Activated CD8-positive, alpha-beta memory T cell treated with anti-CD3 and anti-CD28 coated beads, Interleukin-2, amount 50 U/mL, for 1 hour (primary cell): ENCODE measurements around the gene CAMK2D.

Source experiments
- DNase-seq: peaks from one replicate; pipeline ENCODE4 v3.0.0-alpha.2; 2020; ENCODE audit errors: extremely low read depth

The CAMK2D gene

DNA sequence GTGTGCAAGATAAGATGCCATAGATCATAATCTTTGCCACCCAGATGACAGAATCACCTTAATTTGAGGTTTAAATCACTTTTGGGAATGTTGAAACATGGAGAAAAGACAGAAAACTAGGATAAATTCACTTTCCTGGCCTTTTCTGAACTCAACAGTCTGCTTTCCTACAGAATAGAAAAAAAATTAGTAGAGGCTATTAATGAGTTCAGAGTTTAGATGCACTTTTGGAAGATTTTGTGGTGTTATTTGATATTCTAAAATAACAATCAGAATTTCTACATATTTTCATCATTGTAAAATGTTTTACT, 195.9 kb downstream of the CAMK2D start:
- DNase-seq, result no peak

DNA sequence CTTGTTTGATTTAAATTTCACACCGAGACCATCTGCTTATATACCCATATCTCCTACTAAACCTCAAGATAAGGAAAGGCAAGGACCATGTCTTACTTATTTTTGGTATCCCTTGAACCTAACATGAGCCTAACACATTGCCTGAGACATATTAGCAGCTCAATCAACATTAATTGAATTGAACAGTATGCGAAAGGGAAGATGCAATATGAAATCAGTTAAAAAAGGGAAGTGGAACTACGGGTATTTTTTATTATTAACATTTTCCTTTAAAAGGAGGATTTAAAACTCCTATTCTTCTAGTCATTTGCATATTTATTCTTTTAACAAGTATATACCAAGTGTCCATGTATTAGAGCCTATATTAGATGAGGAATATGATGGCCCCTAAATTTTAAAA, 197.0 kb downstream of the CAMK2D start:
- no peak for DNase-seq

DNA sequence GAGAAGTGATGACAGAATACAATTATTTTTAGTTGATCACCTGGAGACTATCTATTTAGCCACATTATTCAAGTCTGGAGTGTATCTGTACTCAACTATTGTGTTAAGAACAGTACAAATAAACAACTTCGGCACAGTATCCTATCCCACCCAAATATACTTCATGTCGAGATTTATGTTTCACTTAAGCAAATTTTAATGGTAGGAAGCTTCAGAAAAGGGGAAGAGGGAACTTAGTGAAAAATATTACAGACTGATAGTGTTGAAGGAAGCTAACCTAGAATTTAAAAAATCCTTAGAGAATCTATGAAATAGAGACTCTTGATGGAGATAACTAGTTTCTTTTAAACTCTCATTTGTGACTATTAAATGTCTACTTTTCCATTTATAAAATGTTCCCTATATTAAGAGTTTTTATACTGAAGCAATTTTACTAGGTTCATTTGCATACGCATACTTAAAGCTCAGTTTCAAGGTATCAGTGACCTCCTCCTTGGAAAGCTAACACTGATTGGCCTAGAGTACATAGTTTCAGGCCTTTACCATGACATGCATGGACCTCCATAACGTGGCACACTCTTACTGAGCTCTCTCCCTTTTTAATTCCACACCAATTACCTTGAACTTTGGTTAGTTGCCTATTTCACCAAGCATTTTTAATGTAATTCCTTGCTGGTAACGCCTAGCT, 197.7 kb downstream of the CAMK2D start:
- DNase-seq, result no peak

DNA sequence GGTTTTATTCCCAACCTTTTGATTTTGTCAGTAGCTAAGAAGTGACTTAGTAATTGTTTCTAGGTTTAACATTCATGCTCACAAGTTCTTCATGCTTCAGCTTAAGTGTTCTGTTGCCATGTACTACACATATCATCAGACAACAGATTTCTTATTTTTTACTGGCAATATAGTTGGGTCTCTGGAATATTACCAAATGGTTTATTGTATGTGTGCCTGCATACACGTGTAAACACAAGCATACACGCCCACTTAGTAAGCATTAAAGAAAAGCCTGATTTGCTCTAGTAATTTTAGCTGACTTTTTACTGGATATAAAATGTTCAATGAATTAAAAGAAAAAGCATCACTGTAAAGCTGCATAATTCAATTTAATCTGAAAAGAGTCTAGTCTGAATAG, 199.8 kb downstream of the CAMK2D start:
- no peak for DNase-seq

DNA sequence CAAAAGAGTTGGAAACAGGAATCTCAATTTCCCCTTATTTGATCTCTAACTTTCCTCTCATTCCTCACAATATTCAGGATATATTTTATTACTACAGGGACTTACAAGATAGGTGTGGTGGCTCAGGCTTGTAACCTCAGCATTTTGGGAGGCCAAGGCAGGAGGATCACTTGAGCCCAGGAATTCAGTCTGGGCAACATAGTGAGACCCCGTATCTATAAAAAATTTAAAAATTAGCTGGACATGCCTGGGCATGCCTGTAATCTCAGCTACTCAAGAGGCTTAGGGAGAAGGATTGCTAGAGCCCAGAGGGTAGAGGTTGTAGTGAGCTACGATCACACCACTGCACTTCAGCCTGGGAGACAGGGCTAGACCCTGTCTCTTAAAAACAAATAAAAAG, 200.4 kb downstream of the CAMK2D start:
- DNase-seq, result no peak

DNA sequence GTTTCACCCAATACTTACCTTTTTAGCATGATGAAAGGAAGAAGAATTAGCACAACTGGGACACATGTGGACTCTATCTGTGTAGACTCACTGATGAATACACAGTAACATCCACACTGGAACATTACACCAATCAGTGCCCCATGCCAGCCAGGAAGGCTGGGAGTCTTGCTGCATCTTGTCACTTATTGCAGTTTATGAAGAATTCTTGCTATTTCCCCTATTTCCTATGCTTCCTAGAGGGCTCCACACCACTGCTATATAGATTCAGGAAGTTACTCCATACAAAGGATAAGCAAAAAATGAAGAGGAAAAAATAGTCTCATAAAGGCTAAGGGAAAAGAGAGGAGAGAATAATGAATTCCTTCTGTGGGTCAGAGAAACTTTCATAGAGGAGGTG, 201.0 kb downstream of the CAMK2D start:
- no peak for DNase-seq

DNA sequence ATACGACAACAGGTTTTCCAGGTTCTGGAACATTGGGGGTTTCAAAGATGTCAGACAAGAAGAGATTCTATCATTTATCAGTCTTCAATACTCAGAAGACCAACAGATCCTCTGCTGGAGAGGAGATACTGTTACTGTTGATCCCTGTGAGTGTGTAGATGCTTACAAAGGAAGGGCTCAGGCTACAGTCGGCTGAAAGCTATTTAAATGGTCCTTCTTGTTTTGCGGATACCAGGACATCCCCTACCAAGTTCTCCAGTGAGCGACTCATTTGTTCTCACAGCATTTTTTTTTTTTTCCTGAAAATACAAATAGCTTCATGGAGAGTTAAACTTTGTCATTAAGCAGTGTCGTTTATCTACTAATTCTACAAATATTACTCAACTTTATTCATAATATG, 201.6 kb downstream of the CAMK2D start:
- DNase-seq, result no peak

DNA sequence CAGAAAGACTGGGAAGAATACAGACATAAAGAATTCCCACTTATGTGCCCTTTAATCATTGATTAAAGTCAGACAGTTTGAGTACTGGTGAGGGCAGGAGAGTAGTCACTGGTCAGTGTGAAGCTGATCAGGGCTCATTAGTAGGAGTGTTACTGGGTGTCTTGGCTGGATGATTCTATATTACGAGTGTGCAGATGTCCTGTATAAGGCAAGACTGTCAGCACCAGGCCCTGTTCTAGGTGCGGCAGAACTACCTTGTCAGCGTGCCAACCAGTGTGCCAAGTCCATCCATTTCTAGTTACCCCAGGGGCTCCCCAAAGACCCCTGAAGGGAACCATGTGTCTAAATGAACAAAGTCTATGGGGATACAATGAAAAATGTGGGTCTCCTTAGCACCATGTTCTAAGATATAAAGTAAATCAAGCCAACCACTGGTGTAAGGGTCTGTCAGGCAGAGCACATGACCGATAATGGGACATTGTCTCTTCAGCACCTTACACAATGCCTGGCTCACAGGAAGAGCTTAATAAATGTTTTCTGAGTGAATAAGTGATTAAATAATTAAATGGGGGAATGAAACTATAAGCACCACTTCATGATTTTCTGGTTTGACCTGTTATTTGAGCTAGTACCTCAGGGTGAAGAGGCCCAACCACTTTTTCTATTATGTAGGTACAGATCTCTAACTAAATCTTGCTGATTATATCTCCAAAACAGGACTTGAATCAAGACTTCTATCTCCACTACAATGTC, 205.0 kb downstream of the CAMK2D start:
- no peak for DNase-seq

DNA sequence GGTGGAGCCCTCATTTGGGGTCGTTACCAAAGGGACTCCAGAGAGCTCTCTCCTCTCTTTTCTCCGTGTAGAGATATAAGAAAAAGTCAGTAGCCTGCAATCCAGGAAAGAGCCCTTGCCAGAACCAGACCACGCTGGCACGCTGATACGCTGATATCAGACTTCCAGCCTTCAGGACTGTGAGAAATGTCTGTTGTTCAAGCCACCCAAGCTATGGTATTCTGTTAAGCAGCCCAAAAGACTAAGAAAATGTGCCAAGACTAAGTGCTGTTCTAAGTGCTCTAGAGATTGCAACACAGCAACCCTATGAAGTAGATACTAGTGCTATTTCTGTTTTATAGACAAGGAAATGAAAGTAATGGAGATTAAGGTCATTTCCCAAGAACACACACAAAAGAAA, 205.7 kb downstream of the CAMK2D start:
- DNase-seq, result no peak

DNA sequence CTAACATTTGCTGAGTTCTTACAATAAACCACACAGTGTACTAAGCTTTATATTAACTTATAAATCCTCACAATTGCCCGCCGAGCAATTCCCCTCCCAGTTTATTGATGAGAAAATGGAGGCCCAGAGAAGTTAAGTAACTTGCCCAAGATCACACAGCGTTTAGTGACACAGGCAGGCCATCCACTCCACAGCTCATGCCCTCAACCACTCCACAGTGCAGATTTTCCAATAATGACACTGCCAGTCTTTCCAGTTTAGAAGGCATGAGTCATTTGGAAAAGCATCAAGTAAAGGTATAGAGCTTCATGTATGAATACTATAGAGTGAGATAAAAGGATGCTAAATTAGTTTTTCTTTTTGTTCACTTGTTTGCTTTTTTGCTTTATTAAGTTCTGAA, 208.5 kb downstream of the CAMK2D start:
- no peak for DNase-seq

DNA sequence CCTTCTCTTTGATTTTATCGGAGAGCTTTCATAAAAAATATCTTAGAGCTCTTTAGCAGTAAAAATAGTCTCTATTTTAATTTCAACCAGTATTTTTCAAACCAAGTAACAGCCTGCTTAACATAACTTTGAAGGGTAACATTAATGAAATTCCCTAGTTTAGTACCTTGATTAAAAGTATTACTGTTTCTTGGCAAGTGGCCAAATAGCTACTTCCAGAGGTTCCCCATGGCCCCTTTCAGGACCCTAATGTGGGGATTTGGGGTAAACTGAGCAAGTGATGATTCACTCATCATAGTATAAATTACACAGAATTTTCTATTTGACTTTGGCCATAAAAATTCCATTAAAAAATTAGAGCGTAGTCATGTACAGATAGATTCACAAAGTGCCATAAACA, 211.0 kb downstream of the CAMK2D start:
- no peak for DNase-seq

DNA sequence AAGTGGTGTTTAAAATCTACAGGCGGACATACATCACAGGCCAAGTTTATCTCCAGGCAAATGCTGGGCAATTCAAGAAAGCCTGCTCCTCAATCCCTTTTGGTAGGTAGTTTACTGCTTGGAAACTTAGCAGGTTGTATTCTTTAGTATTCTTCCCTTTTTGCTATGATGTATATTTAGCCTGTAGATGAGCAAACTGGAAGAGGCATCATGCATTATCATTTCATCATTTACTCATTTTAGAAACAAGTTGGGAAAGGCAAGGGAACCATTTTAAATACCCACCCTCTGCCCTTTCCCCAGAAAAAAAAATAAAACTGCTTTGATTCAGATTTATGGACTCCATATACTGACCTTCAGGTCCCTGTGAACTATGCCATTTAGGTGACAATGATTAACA, 213.2 kb downstream of the CAMK2D start:
- no peak for DNase-seq

DNA sequence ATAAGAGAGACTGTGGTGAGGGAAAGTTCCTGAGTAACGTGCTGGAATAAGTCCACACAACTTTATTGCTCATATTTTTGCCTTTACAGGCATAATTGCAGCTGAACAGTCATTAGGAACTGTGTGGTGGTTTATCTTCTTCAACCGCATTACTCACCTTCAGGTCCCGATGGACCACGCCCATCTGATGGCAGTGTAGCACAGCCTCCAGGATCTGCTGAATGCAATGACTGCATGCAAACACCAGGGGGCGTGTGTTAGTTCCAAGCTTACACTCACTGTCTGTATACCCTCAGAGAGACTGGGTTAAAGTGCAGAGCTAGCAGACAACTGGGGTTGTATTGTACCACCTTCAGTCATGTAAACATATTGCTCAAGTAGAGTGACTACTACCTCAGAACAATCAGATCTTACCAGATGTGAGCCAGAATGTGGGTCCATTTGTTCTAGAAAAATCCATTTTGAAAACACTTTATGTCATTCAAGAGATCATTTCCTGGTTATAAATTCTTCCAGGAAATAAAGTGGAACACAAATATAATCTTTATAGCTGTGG, 214.0 kb downstream of the CAMK2D start:
- peak; percentile 86 for DNase-seq

DNA sequence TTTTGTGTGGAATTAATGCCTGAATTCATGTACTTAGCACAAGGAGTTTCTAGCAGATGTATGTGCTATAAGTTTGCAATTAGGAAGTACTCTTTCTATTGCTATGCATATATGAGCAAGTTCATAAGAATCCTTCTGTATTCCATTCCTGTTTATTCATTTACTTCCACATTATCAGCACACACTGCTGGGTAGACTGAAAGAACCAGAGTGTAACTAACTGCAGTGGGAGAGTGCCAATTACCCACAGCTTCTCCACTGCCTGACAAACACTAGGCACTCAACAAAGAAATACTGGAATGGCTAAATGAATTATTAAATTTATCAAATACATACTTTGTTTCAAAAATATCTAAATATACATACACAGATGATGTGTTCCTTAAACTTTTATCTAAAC, 219.6 kb downstream of the CAMK2D start:
- DNase-seq, result no peak

DNA sequence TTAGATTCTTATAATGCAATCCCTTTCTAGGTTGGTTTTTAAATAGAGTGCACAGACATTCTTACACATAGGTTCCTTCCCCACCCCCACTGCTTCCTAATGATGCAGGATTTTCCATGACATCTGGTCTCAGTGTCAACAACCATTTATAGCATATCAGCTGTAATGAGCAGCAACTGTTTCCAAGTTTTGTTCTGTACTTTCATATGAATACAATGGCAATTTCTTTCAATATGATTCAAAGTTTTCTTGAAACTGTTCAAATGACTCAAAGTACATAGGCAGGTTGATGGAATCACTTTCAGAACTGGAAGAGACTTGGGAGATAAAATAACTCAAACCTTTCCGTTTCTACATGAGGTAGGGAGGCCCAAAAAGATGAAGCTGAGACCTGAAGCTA, 220.7 kb downstream of the CAMK2D start:
- DNase-seq, result no peak

DNA sequence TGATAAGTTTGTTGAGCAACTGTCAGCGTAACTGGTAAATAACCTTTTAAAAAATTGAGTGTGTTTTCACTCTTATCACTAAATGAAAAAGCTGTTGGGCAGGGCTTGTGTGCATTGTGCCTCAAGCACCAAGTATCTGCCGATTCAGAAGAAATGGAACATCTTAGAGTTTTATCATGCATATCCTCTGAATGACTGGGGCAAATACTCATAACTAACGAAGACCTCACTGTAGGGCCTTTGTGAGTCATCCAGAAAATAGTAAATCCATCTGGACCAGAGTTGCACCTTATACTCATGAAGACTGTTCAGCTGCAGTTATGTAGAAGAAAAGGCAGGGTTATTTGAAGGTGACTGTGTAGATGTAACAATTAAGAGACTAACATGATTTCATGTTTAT, 222.1 kb downstream of the CAMK2D start:
- DNase-seq, result no peak

DNA sequence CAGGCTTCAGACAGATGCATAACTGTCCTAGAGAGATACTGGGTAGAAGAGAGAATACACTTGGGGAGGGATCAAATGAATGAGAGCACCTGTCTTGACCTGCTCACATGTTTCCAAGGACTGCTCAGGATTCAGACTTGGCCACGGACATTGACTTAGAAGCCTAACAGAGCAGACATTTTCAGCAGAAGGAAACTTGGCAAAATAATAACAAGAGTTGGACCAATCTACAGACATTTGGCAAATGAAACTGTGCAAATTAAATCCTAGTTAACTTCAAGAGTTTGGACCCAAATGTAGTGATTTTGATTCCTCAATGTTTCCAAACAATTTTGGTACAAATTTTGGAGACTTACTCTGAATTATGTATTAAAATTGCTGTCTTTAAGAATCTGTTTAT, 223.9 kb downstream of the CAMK2D start:
- DNase-seq, result no peak

DNA sequence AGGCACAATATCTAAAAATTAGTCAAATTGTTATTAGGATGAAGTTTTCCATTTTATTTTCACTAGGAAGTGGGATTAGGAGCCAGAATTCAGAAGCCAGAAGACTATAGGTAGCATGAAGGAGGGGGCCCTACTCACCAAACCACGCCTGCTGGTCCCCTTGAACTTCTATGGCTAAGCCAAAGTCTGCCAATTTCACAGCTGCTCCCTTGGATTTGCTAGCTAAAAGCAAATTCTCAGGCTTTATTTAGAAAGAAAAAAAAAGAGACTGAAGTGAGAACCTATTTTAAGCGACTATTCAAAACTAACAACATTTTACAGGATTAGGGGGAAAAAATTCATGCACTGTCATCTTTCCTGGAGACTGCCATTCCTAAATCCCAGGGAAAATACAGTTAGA, 224.3 kb downstream of the CAMK2D start:
- no peak for DNase-seq

DNA sequence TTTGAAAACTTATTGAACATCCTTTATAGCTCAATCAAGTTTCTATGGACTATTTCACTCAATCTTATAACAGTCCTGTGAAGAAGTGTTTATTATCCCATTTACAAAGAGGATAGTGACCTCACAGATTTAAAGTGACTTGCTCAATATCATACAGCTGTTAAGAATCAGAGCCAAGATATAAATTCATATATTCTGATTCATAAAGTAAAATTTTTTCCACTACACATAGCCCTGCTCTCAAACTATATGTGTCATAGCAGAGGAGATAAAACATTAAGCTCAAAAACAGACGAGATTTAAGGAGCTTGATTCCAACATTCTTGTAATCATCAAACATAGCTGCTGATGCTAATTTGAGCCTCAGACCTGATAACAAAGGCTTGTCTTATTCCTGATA, 226.8 kb downstream of the CAMK2D start:
- DNase-seq, result no peak

DNA sequence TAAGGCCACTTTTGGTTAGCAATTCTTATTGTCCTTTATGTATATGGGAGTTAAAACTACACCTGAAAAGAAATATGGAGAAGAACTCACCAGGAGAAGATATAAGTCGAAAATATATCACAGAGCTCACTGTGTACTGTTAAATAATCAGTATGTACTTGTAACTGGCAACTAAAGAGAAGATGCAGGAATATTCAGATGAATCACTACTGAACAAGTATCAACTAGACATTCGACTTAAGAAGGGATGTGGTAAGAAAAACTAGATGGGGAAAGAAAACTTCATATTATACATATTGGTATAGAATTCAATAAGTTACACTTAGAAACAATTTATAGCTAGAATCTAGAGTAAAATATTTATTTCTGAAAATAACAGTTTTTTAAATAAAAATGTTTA, 230.0 kb downstream of the CAMK2D start:
- DNase-seq, result no peak

DNA sequence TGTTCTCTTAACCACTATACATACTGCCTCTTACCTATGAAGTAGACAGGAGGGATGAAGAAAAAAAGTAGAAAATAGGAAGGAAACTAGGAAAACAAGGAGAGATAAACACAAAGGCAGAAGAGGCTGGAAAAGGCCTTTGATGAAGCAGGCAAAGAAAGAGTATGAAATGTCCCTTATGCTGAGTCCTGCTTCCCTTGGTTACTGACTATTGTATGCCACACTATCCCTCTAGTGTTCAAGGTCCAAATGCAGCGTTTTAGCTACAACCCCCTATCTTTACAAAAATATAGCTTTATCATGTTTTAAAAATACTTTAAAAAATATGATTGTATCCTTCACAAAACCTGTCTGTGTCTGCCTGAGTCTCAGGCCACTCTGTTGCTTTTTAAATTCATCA, 233.1 kb downstream of the CAMK2D start:
- DNase-seq, result no peak

DNA sequence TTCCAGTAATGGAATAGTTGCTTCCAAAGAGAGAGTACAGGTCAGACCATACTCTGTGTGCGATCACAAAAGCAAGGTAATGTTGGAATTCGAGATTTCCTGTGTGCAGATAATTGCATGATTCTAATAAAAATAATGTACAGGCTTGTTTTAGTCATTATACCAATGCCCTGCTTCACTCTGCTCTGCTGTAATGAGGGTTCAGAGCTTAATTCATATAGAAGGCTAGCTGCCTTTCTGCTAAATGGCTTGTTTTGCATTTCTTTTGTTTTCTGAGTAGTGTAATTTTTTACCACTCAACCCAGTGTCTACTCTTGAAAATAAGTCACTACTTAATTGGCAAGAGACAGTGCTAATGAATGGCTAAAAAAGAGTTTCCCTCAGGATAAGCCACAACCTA, 236.0 kb downstream of the CAMK2D start:
- DNase-seq, result no peak

DNA sequence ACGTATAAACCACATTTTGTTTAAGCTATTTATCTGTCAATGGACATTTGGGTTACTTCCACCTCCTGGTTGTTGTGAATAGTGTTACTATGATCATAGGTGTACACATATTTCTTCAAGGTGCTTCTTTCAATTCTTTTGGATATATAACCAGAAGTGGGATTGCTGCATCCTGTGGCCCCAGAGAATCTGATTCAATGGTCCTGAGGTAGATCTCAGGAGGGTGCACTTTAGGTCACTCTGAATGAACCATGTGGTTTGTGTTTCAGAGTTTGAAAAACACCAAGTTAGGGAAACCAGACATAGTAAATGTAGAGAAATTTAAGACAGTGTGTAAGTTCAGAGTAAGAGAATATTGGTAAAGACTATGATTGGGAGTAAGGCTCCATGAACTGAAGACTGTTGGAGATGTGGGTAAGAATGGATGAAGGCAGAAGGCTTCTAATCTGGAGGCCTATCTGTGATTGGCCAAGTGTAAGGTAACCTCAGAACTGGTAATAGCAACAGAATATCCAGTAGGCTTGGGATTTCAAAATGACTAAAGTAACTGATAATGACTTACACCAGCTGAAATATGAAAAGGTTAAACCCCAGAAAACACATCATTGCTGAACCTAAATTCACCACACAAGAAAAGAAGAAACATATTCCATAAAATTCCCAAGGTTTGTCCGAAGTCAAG, 236.9 kb downstream of the CAMK2D start:
- no peak for DNase-seq
